Testis (tissue), 2 donors: ENCODE data around the gene RXRA.

Experiments
- CTCF ChIP-seq, 3 experiments: fragments of 450-650 bp in 2 of 3; fragments of 200-600 bp in 1 of 3; sonication (generic) in 1 of 3; IDR thresholded peaks; one replicate each; pipeline ENCODE4 v1.5.1; 2016 to 2019; ENCODE audit warnings: antibody characterized with exemption in 3 of 3, mild to moderate bottlenecking in 2 of 3, moderate library complexity in 1 of 3
- POLR2A ChIP-seq: fragments of 450-650 bp; IDR thresholded peaks from one replicate; pipeline ENCODE4 v1.6.1; 2017; ENCODE audit warnings: antibody characterized with exemption, mild to moderate bottlenecking, moderate library complexity

DNA sequence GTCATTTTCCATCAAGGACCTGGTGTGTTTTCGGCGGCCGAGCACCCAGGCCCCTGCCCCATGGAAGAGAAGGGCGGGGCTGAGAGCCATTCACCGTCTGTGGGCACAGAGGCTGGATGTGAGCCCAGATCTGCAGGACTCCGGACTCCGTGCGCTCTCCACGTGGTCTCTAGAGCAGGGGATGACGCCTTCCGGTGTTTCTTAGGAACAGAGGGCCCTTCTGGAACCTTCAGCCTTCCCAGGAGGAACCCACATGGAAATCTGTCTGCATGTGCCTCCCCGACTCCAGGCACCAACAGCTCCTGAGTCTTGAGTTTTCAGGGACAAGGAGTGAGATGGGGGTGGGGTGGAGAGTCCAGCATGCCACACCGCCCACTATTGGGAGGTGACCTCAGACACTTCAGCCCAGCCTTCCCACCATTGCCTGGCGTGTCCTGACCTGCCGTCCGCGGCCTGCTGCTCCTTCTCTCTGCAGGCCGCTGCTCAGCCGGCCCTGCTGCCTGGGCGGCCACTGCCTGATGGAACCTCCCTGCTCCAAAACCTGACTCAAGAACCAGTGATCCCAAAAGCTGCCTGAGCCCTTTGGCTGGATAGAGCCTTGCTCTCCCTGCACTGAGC, 2.4 kb upstream of the RXRA start:
- TF ChIP-seq CTCF (IDR thresholded peaks at IDR 0.05), result no peak
- no peak for TF ChIP-seq POLR2A
